Activated T-helper 1 cell treated with anti-CD3 and anti-CD28 coated beads, Interleukin-2, amount 50 U/mL, for 16 hours (primary cell): ENCODE results near the gene PRKCH.

Experiments used
- DNase-seq, 2 donors: peaks; one replicate each; pipeline ENCODE4 v3.0.0-alpha.2; 2020; ENCODE audit warnings: low read depth in 1 of 2, low spot score in 1 of 2

The PRKCH gene

DNA sequence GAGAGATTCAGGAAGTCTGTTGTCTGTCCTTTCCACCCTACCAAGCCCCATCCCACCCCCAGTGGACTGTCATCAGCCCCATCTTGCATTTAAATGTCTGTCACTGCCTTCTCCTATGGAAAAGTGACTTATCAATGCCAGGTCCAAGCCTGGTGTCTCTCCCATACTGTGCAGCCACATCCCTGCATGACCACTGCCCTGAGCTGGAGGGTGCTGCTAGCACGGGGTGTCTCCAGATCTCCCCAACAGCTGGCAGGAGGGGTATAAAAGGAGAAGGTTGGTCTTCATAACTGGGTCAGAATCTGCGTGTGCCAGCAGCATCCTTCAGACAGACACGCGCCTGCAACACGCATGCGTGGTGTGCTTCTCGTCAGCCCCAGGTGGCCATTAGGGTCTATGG, 219.6 kb downstream of the PRKCH start:
- no peak for DNase-seq

DNA sequence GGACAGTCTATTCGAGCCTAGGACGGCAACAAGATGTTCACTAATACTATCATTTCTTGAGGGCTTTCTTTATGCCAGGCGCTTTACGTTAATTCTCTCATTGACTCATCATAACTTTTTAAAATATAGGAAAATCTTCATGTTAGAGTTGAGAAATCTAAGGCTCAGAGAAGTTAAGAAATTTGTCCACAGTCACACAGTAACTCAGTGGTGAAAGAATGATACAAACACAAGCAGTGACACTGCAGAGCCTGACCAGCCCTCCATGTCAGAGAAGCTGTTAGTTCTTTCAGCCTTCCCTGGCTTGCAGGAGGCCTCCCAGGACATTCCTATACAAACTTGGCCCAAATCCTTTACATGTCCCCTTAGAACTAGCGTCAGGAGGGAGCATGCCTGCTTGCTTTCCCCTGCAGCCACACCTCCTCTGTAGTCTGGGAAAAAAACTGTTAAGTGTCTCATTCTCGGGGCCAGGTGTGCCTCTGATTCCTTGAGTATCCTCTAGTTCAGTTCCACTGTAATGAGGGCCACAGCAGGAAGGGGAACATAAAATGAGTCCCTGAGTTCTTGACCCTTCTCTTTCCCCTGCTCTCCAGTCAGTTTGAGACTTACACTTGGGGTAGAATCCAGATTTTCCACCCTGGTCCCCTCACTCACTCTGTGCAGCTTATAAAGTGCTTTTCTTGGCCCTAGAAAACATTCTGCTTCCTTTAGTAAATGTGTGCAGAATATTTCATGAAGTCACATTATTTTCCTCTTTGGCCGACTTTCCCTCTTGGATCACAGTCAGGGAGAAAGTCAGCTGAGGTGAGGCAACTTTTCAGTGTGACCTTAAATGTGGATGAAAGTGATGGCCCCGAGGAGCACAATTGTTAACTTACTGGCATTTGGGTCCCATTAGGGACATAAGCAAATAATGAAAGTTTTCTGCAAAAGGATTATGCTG, 221.7 kb downstream of the PRKCH start:
- DNase-seq, result no peak

- DNase-seq, result no peak
Measured at GRCh38 chr14:61543946-61544345, 222.6 kb downstream of the PRKCH start.

GRCh38 chr14:61544448-61545330, 223.3 kb downstream of the PRKCH start:
- no peak for DNase-seq

GRCh38 chr14:61545726-61546455, 224.5 kb downstream of the PRKCH start:
- DNase-seq, result no peak

- DNase-seq, result no peak
Measured at GRCh38 chr14:61547186-61548069, 226.0 kb downstream of the PRKCH start.

GRCh38 chr14:61549425-61549824, 228.0 kb downstream of the PRKCH start:
- no peak for DNase-seq

DNA sequence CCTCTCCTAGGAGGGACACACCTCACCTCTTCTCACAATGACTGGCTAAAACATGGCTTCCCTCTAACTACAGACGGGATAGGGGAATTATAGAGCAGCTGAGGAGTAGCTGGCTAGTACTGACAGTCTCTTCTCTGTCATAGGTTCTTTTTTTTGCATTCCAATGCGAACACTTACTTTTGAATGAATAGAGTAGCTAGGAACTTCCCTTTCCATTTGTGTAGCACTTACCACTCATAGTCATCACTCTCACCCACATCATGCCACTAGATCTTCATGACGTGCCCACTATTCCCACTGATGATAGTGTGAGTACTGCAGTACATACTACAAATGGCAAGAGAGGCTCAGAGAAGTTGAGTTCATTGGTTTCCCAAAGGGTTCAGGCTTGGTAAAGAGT, 230.0 kb downstream of the PRKCH start:
- DNase-seq, result no peak

DNA sequence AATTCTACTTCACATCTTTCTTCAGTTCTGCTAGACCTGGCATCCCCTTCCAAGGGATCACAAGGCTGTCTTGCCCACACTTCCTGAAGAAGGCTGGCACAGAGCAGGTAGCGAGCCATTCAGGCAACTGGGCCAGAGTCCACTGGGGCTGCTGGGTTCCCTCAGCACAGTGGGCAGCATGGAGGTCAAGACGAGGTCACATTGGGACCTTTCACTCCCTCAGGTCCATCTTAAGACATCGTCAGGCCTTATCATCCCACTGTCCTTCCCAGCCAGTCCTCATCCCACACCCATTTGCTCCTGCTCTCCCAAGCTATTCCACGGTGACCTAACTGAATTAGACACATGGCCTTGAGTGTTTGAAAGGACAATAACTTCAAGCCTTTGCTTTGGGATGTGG, 230.9 kb downstream of the PRKCH start:
- DNase-seq, result no peak

DNA sequence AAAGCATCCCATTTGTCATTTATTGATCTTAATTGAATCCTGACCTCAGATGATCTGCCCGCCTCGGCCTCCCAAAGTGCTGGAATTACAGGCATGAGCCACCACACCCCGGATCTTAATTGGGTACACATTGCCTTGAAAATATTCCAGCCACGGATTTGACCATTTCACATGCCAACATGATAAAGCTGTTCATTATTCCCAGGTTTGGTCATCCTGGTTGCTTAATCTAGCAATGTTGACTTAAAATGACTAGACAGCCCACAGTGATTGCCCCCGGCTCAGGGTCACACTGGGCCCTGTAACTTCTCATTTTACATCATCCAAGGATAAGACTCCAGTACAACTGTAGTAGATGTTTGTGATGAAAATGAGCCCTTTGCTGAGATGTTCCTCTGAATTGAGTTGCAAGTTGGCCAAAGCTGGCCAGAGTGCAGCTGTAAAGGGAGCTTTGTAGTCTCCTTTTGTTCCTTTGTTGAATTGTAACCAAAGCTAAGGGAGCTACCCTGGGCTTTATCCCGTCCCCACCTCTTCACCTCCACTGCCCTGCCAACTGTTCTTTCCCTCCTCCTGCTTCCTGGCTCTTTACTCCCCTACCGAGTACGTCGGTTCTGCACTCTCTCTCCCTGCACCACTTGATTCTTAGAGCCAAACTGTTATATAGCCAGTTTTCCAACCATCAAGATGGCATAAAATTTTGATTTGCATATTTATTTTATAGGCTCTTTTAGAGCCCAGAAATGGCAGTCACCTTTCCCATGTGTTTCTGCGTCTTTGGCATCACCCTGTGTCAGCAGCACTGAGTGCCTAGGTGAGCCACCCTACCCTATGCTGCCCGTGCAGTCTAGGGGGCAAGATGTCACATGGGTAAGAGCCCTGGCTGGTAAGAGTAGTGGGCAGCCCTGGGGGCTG, 232.6 kb downstream of the PRKCH start:
- no peak for DNase-seq

GRCh38 chr14:61555056-61555838, 233.9 kb downstream of the PRKCH start:
- no peak for DNase-seq

- no peak for DNase-seq
Measured at GRCh38 chr14:61556455-61556854, 235.1 kb downstream of the PRKCH start.

GRCh38 chr14:61557262-61557661, 235.9 kb downstream of the PRKCH start:
- DNase-seq, result no peak

- no peak for DNase-seq
Measured at GRCh38 chr14:61557854-61558253, 236.5 kb downstream of the PRKCH start.

DNA sequence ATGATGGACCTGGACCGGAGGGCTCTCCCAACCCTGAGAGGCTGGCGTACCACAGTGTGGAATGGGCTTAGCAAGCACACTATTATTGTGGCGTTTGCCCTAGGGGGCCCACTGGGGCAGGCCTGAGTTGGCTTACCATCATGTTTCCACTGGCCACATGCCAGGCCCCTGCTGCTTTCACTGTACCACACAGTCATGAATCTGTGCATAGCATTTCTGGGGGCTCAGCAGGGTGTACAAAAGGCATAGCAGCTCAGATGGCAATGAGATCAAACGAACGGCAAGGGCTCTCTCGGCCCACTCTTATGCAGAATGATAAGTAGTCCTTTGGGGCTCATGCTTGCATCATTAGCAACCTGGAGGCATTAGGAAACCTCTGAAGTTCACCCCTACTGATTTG, 236.9 kb downstream of the PRKCH start:
- DNase-seq, result no peak

DNA sequence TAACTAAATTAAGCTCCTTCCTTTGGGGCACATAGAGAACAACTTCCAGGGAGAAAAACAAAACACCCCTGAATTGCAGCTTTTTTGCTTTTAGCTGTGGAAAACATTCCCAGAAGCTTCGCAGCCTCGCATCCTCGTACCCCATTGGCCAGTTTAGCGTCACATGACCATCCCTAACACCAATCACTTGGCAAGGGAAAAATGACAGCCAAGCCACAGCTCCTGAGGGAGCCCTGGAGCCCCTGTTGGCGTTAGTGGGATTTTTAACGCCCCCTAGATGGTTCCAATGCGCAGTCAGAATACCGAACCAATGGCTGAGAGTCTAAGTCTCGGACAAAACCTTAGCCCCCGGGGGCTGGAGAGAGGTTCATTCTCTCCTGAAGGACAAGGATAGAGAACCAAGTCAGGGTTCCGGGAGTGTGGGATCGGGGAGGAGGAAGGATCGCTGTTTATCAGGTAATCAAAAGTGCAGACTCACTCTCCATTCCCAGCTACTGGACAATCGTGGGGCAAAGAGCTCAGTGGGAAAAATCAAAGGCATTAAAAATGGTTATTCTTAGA, 238.3 kb downstream of the PRKCH start:
- no peak for DNase-seq

DNA sequence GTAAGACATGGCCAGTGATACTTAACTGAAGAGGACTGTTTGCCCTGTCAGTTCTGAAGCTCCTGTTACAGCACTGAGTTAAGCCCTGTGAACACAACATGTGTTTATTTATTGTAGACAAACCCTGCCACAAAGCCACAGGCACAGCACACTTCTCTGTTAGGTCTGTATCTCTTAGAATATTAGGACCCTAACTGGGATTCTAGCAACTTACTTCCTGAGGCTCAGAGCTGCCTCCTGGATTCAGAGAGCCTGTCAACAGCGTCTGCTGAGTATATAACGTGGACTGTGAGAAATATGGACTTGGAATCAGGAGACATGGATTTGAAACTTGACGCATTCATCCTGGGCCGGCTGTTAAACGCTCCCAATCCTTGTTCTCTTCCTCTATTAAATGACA, 238.9 kb downstream of the PRKCH start:
- DNase-seq, result no peak

DNA sequence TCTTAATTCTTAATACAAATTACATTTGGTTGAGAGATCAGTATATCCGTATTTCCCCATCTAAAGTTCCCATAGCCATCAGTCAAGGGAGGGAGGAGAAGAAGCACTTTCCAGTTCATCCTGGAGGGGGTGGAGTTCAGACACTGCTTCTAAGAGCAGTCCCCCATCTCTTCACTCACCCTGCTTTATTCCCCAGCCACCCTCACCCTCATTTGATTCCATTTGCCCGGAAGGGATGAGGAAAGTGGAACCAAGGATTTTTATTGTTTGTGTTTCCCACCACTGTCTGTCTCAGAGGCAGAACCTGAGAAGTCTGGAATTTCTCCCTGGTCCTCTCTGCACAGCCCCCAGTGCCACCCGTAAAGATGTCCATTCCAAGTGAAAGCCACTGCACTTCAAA, 239.7 kb downstream of the PRKCH start:
- no peak for DNase-seq
